Thyroid gland (tissue), 4 donors: Measurements from ENCODE around the gene CELSR3.

ENCODE experiments used
- CTCF ChIP-seq, 6 experiments: fragments of 200-600 bp in 3 of 6; fragments of 450-650 bp in 3 of 6; sonication (generic) in 3 of 6; IDR thresholded peaks; one replicate each; pipeline ENCODE4 v1.5.1; 2016 to 2019; ENCODE audit warnings: antibody characterized with exemption in 6 of 6, mild to moderate bottlenecking in 2 of 6, inconsistent platforms in 1 of 6, moderate library complexity in 1 of 6
- POLR2A ChIP-seq, 2 donors: fragments of 450-650 bp; IDR thresholded peaks; one replicate each; pipeline ENCODE4 v1.6.1; 2017; ENCODE audit warnings: antibody characterized with exemption in 2 of 2, mild to moderate bottlenecking in 2 of 2, moderate library complexity in 1 of 2

- TF ChIP-seq CTCF (IDR thresholded peaks at IDR 0.05) = no peak
- TF ChIP-seq POLR2A (IDR thresholded peaks at IDR 0.05) = no peak
These were observed 17.6 kb downstream of the CELSR3 start for GRCh38 chr3:48644898-48645760.
